ENCODE data around the gene DLG2.

DLG2 gene

DNA sequence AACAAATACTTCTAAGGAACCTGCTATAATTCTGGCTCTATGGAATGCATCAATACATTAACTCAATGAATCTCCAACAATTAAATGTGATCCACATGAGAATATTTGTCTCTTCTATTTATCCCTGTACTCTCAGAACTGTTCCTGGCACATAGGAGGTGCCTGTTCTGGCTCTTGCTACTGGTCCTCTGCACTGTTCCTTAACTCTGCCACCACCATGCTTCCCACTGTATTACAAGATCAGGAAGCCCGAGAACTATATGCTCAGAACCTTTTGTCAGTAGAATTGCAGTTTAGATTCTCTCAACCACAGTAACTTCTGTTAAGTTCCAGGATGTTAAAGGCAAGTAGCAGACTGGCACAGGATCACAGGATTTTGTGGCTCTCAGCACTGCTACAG, 1964.7 kb downstream of the DLG2 start:
- CTCF ChIA-PET: no interaction called here
- no peak overlapping the region for H3K4me3 ChIP-seq (ENCODE audit: low read depth, low read length)
- TF ChIP-seq, protein P1, sequence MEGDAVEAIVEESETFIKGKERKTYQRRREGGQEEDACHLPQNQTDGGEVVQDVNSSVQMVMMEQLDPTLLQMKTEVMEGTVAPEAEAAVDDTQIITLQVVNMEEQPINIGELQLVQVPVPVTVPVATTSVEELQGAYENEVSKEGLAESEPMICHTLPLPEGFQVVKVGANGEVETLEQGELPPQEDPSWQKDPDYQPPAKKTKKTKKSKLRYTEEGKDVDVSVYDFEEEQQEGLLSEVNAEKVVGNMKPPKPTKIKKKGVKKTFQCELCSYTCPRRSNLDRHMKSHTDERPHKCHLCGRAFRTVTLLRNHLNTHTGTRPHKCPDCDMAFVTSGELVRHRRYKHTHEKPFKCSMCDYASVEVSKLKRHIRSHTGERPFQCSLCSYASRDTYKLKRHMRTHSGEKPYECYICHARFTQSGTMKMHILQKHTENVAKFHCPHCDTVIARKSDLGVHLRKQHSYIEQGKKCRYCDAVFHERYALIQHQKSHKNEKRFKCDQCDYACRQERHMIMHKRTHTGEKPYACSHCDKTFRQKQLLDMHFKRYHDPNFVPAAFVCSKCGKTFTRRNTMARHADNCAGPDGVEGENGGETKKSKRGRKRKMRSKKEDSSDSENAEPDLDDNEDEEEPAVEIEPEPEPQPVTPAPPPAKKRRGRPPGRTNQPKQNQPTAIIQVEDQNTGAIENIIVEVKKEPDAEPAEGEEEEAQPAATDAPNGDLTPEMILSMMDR (IDR thresholded peaks at IDR 0.05; ENCODE audit: insufficient read depth, low read length, missing control alignments): no peak
- POLR2A ChIA-PET: no interaction called here
- no peak for DNase-seq (ENCODE audit: low read depth, low spot score)

DNA sequence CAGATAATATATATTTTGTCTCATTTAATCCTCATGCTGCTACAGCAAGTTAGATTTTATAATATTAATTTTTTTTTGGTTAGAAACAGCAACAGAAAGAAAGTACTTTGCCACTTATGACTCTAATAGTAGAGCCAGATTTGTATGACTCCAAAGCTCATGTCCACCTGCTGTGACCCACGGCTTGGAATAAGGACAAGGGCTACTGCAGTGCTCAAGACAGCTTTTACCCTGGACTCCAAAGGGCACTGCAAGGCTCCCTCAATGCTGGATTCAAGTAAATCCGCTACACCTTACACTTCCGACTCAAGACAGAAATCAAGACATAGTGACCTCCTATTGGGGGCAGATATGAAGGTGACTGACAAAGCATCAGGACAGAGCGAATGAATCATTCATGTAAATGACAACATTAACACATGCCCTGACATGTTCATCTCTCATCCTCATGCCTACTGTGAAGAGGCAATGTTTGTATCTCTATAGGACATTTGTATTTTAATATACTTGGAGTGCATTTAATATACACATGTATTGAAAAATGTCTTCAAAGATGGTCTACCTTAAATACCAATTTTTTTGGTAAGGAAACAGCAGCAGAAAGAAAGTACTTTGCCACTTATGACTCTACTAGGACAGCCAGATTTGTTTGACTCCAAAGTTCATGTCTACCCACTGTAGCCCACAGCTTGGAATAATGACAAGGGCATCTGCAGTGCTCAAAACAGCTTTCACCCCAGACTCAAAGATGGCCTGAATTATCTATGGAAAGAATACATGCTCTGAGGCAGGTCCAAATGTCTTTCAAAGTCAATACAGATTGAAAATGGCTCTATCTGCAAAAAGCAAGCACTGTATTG, 1965.4 kb downstream of the DLG2 start:
- ChIA-PET CTCF (no interaction called here), POLR2A (no interaction called here)
- TF ChIP-seq, protein P1 (IDR thresholded peaks at IDR 0.05; ENCODE audit: insufficient read depth, low read length, missing control alignments): no peak
- no peak for DNase-seq (ENCODE audit: low read depth, low spot score)
- no peak overlapping the region for H3K4me3 ChIP-seq (ENCODE audit: low read depth, low read length)

DNA sequence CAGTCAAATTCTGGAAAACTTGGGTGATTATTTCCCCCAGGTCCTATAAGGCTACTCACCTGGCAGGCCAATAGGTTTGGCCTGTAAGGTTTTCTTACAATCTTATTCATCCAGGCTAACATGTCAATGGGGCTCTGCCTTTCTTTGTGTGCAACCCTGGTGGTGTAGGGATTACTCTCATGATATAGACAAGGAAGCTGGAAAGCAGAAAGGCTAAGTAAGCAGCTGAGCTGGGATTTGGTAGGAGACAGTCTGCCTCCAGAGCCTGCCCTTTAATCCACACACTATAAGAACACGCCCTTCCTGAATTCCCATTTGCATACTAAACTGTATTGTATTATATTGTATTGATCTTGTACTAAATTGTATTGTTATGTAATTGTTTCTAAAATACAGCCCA, 1967.7 kb downstream of the DLG2 start:
- DNase-seq (ENCODE audit: low read depth, low spot score): no peak
- TF ChIP-seq, protein P1 (IDR thresholded peaks at IDR 0.05; ENCODE audit: insufficient read depth, low read length, missing control alignments): no peak
- H3K4me3 ChIP-seq (ENCODE audit: low read depth, low read length): no peak overlapping the region
- ChIA-PET CTCF (no interaction called here), POLR2A (no interaction called here)

DNA sequence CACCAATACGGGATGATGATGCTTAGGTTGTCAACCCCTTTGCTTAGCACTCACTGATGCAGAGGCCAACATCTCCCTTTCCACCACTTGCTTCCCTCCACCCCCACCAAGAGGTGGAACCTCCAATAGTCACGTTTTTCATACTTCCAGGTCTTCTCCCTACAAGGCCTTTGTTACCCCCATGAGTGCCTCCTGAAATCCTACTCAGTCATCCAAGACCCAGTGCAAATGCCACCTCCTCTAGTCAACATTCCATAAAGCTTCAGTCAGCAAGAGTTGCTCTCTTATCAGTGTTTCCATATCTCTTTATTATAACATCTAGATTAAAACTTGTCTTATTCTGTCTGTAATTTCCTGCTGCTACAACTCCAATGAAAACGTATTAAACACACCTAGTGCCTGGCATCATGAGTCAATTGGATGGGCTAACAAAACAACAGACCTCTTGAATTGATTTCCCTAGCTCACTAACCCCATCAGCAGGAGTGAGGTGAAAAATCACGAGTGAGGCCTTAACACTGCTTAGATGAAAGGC, 1970.3 kb downstream of the DLG2 start:
- no peak overlapping the region for H3K4me3 ChIP-seq (ENCODE audit: low read depth, low read length)
- no peak for DNase-seq (ENCODE audit: low read depth, low spot score)
- CTCF ChIA-PET: no interaction called here
- POLR2A ChIA-PET: no interaction called here
- TF ChIP-seq, protein P1 (IDR thresholded peaks at IDR 0.05; ENCODE audit: insufficient read depth, low read length, missing control alignments): no peak

DNA sequence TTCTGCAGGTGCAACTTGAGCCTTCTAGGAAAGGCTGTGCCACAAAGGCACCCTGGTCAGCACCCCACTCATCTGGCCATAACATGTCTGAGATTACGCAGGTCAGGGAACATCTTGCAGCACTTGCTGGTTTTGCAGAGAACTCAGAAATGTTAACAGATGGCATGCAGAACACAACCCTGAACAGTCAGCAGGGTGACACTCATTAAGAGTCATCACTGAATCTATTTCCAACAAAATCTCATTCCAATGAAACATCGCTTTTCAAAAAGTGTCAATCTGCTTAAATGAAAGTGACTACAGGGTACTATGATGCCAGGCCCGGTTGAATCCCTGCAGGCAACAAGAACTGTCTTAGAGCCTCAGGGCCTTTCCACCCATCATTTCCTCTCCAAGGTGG, 1971.2 kb downstream of the DLG2 start:
- TF ChIP-seq, protein P1 (IDR thresholded peaks at IDR 0.05; ENCODE audit: insufficient read depth, low read length, missing control alignments): no peak
- no peak for DNase-seq (ENCODE audit: low read depth, low spot score)
- CTCF ChIA-PET: no interaction called here
- POLR2A ChIA-PET: no interaction called here
- H3K4me3 ChIP-seq (ENCODE audit: low read depth, low read length): no peak overlapping the region

DNA sequence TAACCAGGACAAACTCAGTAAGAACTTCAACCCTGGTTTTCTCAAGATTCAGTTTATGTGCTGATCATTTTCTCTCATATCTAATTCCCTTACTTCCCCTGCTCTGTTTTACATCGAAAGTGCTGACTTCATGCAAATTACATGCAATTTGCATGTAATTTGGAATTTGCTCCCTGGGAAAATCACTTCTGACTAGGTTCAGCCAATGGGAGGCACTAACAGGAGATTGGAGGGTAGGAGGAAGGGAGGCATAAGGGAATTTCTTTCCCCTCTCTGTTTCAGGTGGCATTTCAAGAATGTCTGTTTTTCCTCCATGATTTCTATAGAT, 1977.7 kb downstream of the DLG2 start:
- no peak for DNase-seq (ENCODE audit: low read depth, low spot score)
- H3K4me3 ChIP-seq (ENCODE audit: low read depth, low read length): no peak overlapping the region
- TF ChIP-seq, protein P1 (IDR thresholded peaks at IDR 0.05; ENCODE audit: insufficient read depth, low read length, missing control alignments): no peak
- POLR2A ChIA-PET: no interaction called here
- CTCF ChIA-PET: no interaction called here
